T-helper 9 cell (primary cell): ENCODE measurements around the gene CYBB.

Experiments used
- DNase-seq: peaks from one replicate; pipeline ENCODE4 v3.0.0-alpha.2; 2020

Gene CYBB

DNA sequence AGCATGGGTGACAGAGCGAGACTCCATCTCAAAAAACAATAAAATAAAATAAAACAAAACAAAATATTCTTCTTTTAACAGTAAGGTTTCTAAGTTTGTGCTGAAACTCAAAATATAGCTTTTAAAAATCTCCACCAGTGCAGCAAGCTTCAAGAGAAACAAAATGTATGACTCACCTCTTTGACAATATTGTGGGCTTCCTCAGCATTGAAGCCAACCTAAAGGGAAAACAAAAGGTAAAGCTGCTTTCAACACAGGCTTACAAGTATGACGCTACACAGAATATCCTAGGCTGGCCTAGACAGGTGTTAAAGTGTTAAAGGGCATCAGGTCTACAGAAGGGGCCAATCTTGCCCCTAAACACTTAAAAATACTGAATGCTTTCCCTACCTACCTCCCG lies 66.3 kb downstream of the CYBB start:
- no peak for DNase-seq

DNA sequence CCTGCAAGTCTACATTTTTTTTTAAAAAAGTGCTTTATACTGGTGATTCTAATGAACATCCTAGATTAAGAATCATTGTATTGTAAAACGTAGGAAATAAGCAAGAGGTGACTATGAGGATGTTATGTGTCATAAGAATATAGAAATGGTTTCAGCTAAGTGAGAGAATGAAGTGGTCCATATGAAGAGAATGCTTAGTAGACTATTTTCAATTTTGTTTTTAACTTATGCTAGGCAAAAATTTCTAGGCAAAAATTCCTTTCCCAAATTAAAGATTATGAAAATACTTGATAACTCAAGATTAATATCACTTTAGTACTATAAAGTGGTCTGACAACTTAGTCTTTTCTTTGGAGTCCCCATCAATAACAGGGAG lies 66.7 kb downstream of the CYBB start:
- DNase-seq = no peak

DNA sequence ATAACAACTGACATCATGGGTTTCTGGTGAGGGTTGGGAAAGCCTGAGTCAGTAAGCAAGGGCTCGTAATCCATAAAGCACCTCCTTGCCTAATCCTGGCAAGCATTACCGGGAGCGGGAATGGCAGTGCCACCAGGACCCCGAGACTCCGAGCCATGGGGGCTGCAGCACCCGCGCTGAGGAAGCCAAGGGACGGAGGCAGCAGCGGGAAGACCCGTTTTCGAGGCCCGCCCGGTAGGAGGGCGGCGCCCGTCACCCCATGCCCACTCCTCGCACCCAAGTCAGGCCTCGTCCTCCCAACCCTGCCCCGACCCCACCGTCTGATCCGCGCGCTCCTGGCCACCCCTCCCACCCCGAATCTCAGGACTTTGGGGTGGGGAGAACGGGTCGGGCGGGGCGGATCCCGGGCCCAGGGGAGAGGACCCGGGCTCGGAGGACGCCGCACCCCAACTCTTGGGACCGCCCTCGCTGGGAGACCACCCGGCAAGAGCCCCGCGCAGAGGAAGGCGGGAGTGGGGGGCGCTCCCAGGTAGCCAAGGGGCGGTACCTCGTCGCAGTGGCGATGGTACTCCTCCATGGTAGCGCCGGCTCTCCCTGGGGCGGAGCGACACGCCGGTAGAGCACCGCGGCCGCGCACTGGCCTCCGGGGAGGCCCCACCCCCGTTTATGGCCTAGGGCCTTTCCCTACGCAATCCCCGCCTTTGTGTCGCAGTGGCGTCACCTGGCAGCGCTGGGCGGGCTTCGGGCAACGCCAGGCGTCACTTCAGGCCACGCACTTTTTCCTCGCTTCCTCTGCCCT lies 67.3 kb downstream of the CYBB start, which contains the start of gene DYNLT3:
Gene DYNLT3 (minus strand): TSS at position 638 of the 799 bp plus-strand sequence. CDS start 61 bp downstream, at position 577.
- peak; percentile 70 for DNase-seq

DNA sequence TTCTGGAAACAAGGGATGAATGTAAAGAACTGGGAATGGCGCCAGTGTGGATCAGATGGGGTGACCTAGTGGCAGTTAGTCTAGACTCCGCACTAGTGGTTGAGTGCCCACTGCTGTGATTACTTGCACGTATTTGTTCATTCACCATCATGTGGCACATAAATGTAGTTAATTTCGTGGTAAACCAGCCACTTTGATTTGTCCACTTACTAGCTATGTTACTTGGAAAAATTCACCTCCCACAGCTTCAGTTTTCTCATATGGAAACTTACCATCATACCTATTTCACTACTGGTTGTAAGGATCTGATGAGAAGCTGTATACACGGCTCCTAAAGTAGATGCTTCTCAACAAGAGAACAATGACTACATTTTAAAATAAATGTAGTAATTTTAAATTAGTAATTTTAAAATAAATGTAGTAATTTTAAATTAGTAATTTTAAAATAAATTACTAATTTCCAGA lies 67.9 kb downstream of the CYBB start:
- no peak for DNase-seq

DNA sequence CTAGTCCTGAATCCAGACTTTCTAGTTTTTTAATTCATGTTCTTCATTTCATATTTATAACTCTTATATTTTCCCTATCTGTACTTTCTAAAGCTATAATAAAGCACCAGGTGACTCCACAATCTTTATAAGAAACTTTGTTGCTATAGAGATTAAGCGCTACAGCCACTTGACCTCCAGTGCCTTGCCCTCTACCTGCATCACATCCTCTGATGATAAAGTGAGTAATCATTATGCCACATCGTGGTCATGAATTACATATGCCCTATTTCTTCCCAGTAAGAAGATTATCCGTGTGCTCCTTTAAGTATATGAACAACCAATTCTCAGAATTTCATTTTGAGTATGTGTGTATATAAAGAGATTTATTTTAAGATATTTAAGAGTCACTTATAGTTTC lies 74.3 kb downstream of the CYBB start:
- no peak for DNase-seq

DNA sequence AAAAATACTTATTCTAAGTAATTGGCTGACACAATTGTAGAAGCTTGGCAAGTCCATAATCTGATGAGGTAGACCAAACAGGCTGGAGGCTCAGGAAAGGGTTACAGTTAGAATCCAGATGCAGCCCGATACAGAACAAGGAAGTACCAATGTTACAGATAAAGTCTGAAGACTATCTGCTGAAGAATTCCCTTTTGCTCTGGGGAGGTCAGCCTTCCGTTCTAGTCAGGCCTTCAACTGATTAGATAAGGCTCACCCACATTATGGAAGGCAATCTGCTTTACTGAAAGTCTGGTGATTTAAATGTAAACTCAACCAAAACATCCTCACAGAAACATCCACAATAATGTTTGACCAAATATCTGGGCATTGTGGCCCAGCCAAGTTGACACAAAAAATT lies 74.9 kb downstream of the CYBB start:
- DNase-seq = no peak

DNA sequence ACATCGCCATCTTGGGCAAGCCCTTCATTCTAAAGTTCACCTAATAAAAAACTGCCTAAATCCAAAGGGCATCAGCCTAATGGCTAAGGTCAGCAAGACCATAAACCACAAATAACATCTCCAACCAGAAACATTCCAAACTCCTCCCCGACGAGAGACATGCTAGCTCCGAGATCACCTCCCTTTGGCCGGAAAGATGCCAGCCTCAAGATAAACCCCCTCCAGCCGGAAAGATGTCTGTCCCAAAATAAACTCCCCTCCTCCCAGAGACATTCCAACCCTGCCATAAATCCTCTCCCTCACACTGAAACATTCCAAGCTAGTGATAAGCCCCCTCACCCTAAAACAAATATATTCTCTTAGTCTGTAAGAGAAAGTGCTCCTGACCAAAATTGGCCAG lies 80.9 kb downstream of the CYBB start:
- no peak for DNase-seq

DNA sequence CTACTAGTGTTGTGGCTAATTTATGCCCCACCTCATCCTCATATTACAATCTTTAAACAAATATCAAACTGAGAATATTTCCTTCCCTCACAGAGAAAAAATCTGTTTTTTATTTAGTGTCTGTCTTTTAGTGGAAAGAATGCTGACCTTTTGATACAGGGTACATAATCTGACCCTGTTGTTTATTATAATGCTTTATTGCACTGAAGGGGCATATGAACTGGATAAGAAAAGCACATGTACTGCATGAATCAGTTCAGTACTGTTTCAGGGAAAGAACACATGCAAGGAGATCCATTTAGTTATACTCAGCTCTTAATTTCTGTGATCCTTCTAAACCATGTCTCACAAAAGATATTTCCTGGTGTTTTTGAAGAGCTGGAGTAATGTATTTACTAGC lies 83.0 kb downstream of the CYBB start:
- DNase-seq = no peak
